Spleen (tissue), 11 donors: ENCODE measurements around the gene RNF31. TPM values are rescaled to one million over a fixed set of nuclear protein-coding genes. Genes with fewer than 3 reads are reported as not detected.

ENCODE experiments used
- DNase-seq: peaks from one replicate; pipeline ENCODE4 v3.0.0-alpha.2; 2020
- H3K27ac ChIP-seq, 8 donors: fragments of 200-600 bp; sonication (generic) in 7 of 8; 1 replicate in 4 of 8; 2 replicates in 4 of 8; pipeline versions ENCODE4 v1.5.0 to v1.8.0; 2016 to 2021; ENCODE audit warnings: inconsistent platforms in 4 of 8, mild to moderate bottlenecking in 4 of 8, moderate library complexity in 1 of 8
- H3K27me3 ChIP-seq, 7 donors: fragments of 200-600 bp; sonication (generic) in 6 of 7; replicated peaks in 1 of 7; 1 replicate in 4 of 7; 2 replicates in 3 of 7; pipeline versions ENCODE4 v1.5.0 to v1.8.0; 2016 to 2021; ENCODE audit warnings: inconsistent platforms in 3 of 7, mild to moderate bottlenecking in 1 of 7
- H3K36me3 ChIP-seq, 6 donors: fragments of 200-600 bp; sonication (generic) in 5 of 6; 1 replicate in 4 of 6; 2 replicates in 2 of 6; pipeline versions ENCODE4 v1.5.0 to v1.8.0; 2016 to 2021; ENCODE audit warnings: inconsistent platforms in 2 of 6
- H3K4me1 ChIP-seq, 6 donors: fragments of 200-600 bp; sonication (generic) in 5 of 6; 1 replicate in 3 of 6; 2 replicates in 3 of 6; pipeline versions ENCODE4 v1.5.0 to v1.8.0; 2016 to 2021; ENCODE audit warnings: inconsistent platforms in 3 of 6
- H3K4me3 ChIP-seq, 8 donors: fragments of 200-600 bp; sonication (generic) in 7 of 8; 1 replicate in 4 of 8; 2 replicates in 4 of 8; pipeline versions ENCODE4 v1.5.0 to v1.8.0; 2016 to 2021; ENCODE audit warnings: inconsistent platforms in 4 of 8, mild to moderate bottlenecking in 4 of 8, moderate library complexity in 2 of 8
- H3K9me3 ChIP-seq, 8 donors: fragments of 200-600 bp; sonication (generic) in 7 of 8; 1 replicate in 4 of 8; 2 replicates in 4 of 8; pipeline versions ENCODE4 v1.5.0 to v1.8.0; 2016 to 2021; ENCODE audit warnings: inconsistent platforms in 4 of 8
- POLR2A ChIP-seq, 3 donors: fragments of 450-650 bp; IDR thresholded peaks; one replicate each; pipeline ENCODE4 v1.5.1; 2017; ENCODE audit warnings: antibody characterized with exemption in 3 of 3, mild to moderate bottlenecking in 1 of 3
- POLR2AphosphoS5 ChIP-seq, 3 donors: sonication (generic); formaldehyde crosslinking; IDR thresholded peaks; one replicate each; pipeline ENCODE4 v1.5.1; 2017; ENCODE audit warnings: antibody characterized with exemption in 3 of 3
- WGBS, 5 donors: extraction: QIAGEN DNeasy Blood & Tissue Kit in 3 of 5; methylation state at CpG; one replicate each; pipeline versions ENCODE4 v1.1.5 to v1.1.7; 2013 to 2018; 5-methylcytosine and 5-hydroxymethylcytosine counted together
- intact Hi-C: fragments of 100-400 bp; cut with DNase I; formaldehyde crosslinking; loops from one replicate; pipeline ENCODE4 v1.15.0; 2023; ENCODE audit warnings: low total_unique reads
- polyA plus RNA-seq, 3 donors: library from polyadenylated mRNA; stranded (reverse); fragments of 200-250 nt; gene quantifications; one replicate each; pipeline ENCODE4 v1.2.1, GENCODE V29; 2013
- total RNA-seq, 7 donors: library from RNA; depleted of rRNA in 3 of 7; stranded (reverse); fragments of >200 nt in 3 of 7; fragmentation: NEBNext Ultra II Directional in 4 of 7; extraction: Animal tissue kit (Norgen Biotek cat#: 25700) in 4 of 7; gene quantifications; one replicate each; pipeline versions ENCODE4 v1.1.0 to v1.2.1, GENCODE V29; 2016 to 2021
- TF ChIP-seq, protein P1 (sequence below), 11 experiments: fragments of 200-600 bp in 7 of 11; fragments of 450-650 bp in 4 of 11; sonication (generic) in 4 of 11; IDR thresholded peaks in 8 of 11; conservative IDR thresholded peaks in 3 of 11; 1 replicate in 7 of 11; 2 replicates in 4 of 11; pipeline versions ENCODE4 v1.4.0 to v1.8.0; 2016 to 2021; ENCODE audit warnings: antibody characterized with exemption in 11 of 11, inconsistent platforms in 4 of 11, mild to moderate bottlenecking in 1 of 11
- donor health status: healthy with polysubstance abuse.
- donor health status: DM: no; HTN: no; CAD: no; lungs with moderate emphysema.
- donor health status: DM: no; HTN: no; CAD: no.
- donor health status: Bipolar disorder and iron deficiency.
- donor health status: healthy.
- donor health status: DM: no; HTN: no; CAD: no.
- donor health status: DM: yes; HTN: yes; CAD: no.

The RNF31 gene
- total and polyA plus RNA-seq, 10 donors, result 56.5 to 148 (median 103) TPM

DNA sequence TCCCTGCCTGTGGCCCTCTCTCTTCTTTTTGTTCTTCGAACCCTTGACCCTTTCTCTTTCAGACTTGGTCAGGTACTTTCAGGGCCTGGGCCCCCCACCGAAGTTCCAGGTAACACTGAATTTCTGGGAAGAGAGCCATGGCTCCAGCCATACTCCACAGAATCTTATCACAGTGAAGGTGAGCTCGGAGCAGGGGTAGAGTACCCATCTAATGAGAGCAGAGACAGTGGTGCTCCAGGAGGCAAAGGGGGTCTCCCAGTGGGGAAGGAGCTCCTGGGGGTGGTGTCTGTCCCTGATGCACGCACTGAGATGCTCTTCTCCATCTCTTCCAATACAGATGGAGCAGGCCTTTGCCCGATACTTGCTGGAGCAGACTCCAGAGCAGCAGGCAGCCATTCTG, 18.5 kb downstream of the RNF31 start:
- no peak for DNase-seq
- H3K36me3 ChIP-seq, result peaks cover 30 to 91% (median 73%) of the 10 kb centered on the region in 6 donors
- no peaks in the 10 kb centered on the region for H3K9me3 ChIP-seq
- H3K4me3 ChIP-seq, result no peak overlapping the region
- TF ChIP-seq POLR2A (IDR thresholded peaks at IDR 0.05), result no peak
- TF ChIP-seq, protein P1, sequence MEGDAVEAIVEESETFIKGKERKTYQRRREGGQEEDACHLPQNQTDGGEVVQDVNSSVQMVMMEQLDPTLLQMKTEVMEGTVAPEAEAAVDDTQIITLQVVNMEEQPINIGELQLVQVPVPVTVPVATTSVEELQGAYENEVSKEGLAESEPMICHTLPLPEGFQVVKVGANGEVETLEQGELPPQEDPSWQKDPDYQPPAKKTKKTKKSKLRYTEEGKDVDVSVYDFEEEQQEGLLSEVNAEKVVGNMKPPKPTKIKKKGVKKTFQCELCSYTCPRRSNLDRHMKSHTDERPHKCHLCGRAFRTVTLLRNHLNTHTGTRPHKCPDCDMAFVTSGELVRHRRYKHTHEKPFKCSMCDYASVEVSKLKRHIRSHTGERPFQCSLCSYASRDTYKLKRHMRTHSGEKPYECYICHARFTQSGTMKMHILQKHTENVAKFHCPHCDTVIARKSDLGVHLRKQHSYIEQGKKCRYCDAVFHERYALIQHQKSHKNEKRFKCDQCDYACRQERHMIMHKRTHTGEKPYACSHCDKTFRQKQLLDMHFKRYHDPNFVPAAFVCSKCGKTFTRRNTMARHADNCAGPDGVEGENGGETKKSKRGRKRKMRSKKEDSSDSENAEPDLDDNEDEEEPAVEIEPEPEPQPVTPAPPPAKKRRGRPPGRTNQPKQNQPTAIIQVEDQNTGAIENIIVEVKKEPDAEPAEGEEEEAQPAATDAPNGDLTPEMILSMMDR (IDR thresholded peaks at IDR 0.05 in 8 of 11, conservative IDR thresholded peaks at IDR 0.05 in 3 of 11), result no peak
- TF ChIP-seq POLR2AphosphoS5 (IDR thresholded peaks at IDR 0.05), result no peak
- H3K27me3 ChIP-seq, result no peaks in the 10 kb centered on the region
- H3K27ac ChIP-seq, result peak overlapping the region in 5 of 8 donors; percentile 17 to 99 (median 95)
- WGBS, 5 donors, result 95 to 97% (median 95%) methylated on average over 5 of the region's 5 CpGs
- intact Hi-C loops, result no loop called here
- H3K4me1 ChIP-seq, result peaks cover 25 to 80% (median 61%) of the 10 kb centered on the region in 6 donors

DNA sequence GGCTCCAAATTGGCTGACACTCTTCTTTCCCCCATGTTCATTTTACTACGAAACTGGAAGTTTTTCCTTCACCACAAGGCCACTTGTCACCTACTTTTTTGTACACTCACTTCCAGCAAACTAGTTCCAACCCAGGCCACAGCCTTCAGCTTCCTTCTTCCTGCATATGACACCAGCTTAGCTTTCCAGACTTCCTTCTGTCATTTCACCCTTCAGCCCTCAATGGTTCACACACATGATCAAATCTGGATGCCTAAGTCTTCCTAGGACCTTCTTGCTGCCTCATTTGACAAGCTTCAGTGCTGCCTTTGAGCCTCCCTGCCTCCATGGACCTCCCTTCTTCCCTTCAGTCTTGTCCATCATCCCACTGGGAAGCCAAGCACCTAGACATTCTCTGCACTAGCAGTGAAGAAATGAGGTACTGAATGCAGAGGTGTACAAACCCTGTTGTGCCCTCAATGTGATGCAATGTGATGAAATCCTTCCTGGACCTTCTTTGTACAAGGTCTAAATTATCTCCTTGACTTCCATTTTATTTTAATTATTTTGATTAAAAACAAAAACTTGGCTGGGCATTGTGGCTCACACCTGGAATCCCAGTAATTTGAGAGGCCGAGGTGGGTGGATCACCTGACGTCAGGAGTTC, 20.3 kb downstream of the RNF31 start:
- Histone ChIP-seq H3K36me3 (peaks cover 30 to 86% (median 71%) of the 10 kb centered on the region in 6 donors), H3K4me3 (peak overlapping the region in 1 of 8 donors; percentile 11), H3K27me3 (no peaks in the 10 kb centered on the region), H3K4me1 (peaks cover 24 to 85% (median 67%) of the 10 kb centered on the region in 6 donors), H3K27ac (peak overlapping the region in 7 of 8 donors; percentile 17 to 99 (median 63)), H3K9me3 (no peaks in the 10 kb centered on the region)
- intact Hi-C loops, result no loop called here
- TF ChIP-seq, protein P1 (IDR thresholded peaks at IDR 0.05 in 8 of 11, conservative IDR thresholded peaks at IDR 0.05 in 3 of 11), result no peak
- no peak for TF ChIP-seq POLR2A (IDR thresholded peaks at IDR 0.05)
- TF ChIP-seq POLR2AphosphoS5 (IDR thresholded peaks at IDR 0.05), result peak in 1 of 3 donors; percentile 64
- 66 to 82% (median 70%) methylated on average over 3 of the region's 3 CpGs for WGBS, 5 donors
- peak; percentile 27 for DNase-seq

DNA sequence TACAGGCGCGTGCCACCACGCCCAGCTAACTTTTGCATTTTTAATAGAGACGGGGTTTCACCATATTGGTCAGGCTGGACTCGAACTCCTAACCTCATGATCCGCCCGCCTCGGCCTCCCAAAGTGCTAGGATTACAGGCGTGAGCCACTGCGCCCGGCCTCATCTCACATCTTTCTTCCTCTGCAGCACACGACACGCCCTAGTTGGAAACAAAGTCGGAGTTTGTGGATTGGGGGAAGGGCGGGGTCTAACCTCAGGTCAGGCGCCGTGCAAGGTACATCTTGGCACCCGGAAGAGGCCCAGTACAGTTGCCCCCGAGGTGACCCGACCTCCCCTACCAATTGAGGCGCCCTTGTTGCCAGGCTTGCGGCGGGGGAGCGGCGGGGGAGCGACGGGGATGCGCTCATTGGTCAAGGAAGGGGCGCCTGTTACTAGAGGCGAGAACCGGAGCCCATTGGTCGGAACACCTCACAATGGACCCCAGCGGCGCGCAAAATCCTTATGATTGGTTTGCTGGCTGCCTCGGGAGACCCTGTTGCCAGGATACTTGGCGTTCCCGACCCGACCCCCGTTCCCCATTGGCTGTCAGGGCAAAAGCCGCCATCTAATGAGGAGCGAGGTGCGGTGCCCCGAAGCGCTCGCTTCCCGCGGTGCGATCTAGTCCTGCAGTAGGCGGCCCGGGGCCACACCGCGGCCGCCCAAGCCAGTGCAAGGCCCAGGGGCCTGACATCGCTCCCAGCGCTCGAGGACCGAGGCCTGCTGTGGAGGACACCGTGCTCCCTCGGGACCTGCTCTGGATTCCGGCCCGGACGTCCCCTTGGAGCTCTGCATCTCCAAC, 24.3 kb downstream of the RNF31 start, which contains the start of gene REC8:
REC8 (plus strand) TSS at position 659 of the 839 bp plus-strand sequence. CDS start 473 bp downstream, outside the sequence.
- TF ChIP-seq POLR2A (IDR thresholded peaks at IDR 0.05) (no peak), POLR2AphosphoS5 (IDR thresholded peaks at IDR 0.05) (peak; percentile 77 to 90 (median 77))
- 7 to 16% (median 13%) methylated on average over 28 to 63 of the region's 63 CpGs for whole genome bisulfite sequencing, 5 donors
- H3K27me3 ChIP-seq, result no peaks in the 10 kb centered on the region
- H3K36me3 ChIP-seq, result peaks cover 0 to 86% (median 46%) of the 10 kb centered on the region in 6 donors
- intact Hi-C loops, result no loop called here
- H3K27ac ChIP-seq, result peak within 1 kb of the TSS in 6 of 8 donors; percentile 35 to 77 (median 64)
- DNase-seq, result peak; percentile 94
- H3K4me3 ChIP-seq, result peak within 1 kb of the TSS; percentile 34 to 72 (median 49)
- no peaks in the 10 kb centered on the region for H3K9me3 ChIP-seq
- peaks cover 6 to 52% (median 31%) of the 10 kb centered on the region in 6 donors for H3K4me1 ChIP-seq

DNA sequence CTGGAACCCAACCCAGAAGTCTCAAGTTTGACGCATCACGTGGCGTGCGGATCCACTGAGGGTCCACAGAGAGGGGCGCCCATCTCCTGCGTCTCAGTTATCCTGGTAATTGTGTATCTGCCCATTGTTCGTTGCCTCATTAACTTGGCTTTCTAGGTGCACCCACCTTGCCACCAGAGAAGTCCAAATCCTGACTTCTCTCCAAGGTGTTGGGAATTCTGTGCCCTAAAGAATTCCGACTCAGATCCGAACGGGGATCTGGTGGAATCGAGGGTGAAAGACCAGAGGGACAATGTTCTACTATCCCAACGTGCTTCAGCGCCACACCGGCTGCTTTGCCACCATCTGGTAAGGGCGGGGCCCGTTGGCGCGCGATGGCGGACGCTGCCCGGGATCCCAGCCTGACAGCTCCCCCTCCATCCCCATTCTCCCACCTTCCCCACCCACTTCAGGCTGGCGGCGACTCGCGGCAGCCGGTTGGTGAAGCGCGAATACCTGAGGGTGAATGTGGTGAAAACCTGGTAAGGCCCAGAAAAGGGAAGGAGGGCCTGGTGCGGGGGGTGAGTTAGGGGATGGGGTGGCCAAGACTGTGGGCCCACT, 25.1 kb downstream of the RNF31 start:
- H3K9me3 ChIP-seq, result no peaks in the 10 kb centered on the region
- TF ChIP-seq POLR2A (IDR thresholded peaks at IDR 0.05) (no peak), POLR2AphosphoS5 (IDR thresholded peaks at IDR 0.05) (no peak)
- TF ChIP-seq, protein P1 (IDR thresholded peaks at IDR 0.05 in 8 of 11, conservative IDR thresholded peaks at IDR 0.05 in 3 of 11), result no peak
- H3K27ac ChIP-seq, result peak overlapping the region in 5 of 8 donors; percentile 54 to 77 (median 67)
- intact Hi-C loops, result no loop called here
- no peak for DNase-seq
- H3K36me3 ChIP-seq, result peaks cover 0 to 86% (median 48%) of the 10 kb centered on the region in 6 donors
- WGBS, 5 donors, result 22 to 32% (median 30%) methylated on average over 26 to 30 of the region's 30 CpGs
- no peaks in the 10 kb centered on the region for H3K27me3 ChIP-seq
- peaks cover 6 to 45% (median 28%) of the 10 kb centered on the region in 6 donors for H3K4me1 ChIP-seq
- H3K4me3 ChIP-seq, result peak overlapping the region; percentile 34 to 72 (median 49)
